ENCODE results near the gene ARPC2.

The ARPC2 gene

DNA sequence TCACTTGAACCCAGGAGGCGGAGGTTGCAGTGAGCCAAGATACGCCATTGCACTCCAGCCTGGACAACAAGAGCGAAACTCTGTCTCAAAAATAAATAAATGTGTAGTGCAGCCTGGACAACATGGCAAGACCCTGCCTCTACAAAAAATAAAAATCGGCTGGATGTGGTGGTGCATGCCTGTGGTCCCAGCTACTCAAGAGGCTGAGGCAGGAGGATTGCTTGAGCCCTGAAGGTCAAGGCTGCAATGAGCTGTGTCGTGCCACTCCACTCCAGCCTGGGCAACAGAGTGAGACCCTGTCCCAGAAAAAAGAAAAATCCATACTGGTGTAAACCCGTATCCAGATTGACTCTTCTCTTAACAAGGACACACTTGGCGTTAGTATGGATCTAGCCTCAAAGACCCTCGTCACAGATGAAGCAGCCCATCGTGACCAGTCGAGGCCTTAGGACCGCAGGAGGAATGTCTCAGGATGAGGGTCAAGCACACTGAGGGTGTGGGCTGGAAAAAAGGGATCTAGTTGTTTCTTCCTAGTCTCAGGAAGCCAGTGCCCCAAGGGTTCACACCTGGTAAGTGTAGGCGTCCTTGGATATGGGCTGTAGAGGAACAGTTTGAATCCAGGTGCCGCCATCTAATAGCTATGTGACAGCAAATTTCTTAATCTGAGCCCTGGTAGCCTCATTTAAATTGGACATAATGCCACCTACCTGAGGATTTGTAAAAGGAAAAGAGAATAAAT is 39.8 kb downstream of the ARPC2 start:
- DNase-seq, result no peak

DNA sequence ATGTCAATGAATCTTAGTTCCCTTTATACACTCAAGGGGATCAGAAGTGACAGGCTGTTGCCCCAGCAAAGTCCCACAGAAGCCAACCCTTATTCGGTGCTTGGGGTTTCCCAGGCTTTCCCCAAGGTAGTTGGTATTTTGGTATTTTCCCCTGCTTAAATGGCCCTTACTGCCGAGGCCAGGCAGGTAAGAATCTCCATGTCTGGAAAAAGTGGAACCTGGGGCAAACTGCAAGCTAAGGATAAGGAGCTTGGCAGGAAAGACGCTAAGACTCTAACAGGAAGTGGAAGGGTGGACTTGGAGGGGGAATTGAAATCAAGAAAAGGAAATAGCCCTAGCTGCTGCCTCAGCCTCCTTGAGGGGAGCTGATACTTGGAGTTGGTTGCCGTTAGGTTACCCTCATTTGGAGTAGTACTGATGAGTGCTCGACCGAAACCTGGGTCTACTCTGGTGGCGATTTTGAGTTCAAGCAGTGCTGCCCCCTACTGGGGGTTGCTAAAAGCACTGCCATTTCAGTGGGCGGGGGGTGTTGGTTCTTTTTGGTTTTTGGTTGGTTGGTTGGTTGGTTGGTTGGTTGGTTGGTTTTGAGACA is 40.5 kb downstream of the ARPC2 start:
- no peak for DNase-seq

DNA sequence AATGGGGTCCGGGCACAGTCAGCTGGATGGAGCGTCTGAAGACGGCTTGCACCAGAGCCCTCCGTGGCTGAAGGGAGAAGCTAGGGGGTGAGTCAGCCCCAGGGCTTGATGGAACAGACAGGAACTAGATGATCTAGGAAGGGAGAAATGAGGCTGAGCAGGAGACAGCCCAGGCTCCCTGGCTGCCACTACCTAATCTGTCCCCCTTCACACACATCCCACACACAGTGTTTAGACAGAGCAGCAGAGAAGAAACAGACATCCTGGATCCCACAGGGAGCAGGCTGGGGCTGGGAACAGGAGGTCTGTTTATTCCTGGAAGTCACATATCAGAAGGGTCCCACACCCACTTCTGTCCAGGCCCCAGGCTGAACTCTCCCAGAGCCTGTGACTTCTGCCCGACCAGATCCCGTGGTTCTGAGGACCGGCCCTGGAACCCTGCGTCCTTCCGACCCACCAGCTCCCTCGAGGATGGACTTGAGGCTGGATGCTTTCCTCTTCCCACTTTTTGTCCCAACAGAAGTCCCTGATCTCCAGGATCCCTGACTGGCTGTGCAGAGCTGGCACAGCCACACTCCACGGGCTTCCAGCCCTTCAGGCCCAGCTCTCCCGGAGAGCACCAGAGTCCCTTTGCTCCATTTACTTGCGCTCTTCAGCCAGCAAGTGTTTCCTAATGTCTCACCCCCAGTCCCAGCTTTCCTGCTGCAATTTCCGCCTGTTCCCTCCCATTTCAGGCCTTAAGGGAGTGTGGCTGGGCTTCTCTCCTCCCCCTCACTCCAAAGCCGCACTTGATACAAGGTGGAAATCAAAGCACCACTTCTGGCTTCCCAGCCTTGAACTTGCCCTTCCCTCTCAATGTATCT is 42.3 kb downstream of the ARPC2 start:
- DNase-seq, result no peak

DNA sequence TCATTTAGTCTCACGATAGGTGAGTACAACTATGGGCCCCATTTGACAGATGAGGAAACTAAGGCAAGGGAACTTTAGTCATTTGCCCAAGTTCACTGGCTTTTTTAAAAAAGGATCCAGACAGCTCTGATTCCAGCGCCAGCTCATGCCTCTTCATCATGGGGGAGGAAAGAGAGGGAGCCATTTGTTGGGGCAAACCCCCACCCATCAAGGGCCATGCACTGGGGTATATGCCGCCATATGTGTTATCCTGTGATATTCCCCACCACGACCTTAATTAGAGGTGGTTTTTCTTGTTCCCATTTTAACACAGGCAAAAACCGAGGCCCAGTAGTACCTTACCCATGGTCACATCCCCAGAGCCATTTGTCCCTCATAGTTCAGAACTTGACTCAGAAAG is 43.2 kb downstream of the ARPC2 start:
- DNase-seq, result no peak

DNA sequence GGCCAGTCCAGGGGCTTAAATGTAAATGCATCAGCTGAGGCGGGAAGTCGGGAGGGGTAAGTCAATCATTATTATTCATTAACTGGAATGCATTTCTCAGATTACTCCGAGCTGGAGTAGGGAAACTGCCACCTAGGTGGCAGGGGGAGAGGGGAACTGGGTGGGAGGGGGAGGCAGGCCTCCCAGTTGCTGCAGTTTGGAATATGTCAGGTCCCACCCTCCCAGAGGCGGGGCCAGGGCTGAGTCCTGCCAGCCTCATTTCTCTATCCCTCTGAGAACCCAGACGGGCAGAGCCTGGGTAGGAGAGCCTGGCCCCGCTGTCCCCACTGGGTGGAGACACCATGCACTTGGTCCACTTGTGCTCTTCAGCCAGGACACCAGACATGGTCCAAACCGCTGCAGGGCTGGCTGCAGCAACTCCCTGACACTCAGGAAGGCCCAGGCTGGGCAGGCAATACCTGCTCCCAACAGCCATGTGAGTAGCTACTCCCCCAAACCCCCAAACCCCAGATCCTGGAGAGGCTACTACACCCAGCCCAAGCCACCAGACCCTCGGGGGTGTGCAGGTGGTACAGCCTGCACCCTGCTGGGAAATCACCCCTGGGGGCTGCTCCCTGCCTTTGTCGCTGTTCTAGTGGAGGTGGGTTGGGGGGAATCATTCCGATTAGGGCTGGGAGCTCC is 43.9 kb downstream of the ARPC2 start, which contains the start of gene GPBAR1:
Gene GPBAR1, plus strand, starts transcription at position 274 of the 681 bp plus-strand sequence. CDS start 1,710 bp downstream, outside the sequence.
- DNase-seq, result no peak

DNA sequence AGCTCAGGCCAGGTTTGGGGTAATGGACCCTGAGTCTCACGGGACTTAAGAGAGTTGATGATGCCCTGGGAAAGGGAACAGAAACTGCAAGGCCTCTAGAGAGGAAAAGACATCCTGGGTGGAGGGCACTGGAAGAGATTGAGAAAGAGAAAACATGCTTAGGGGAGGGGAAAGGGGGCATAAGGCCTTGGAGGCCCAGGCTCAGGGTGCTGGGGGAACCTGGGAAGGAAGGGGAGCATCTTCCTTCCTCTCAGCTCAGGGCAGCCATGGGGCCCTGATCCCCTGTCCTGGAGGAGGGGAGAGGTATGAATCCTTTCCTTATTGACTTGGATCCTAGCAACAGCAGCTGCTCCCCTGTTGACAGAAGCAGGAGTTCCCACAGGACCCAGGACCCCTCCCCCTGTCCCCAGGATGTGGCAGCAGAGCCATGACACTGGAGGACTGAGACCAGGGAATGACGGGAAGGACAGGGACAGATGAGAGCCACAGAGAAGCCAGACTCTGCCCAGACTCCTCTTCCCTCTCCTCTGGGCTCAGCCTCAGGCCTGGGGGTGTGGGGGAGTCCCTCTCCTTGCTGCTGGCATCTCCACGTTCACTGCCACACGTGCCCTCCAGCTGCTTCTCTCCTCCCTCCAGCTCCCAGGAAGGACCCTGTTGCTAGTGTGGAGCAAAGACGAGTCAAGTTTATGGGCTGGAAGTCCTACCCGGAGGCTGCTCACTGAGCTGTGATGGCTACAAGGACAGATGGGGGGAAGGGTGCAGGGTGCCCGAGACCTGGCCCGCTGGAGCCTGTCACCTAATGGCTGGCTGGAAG is 44.6 kb downstream of the ARPC2 start:
- DNase-seq, result no peak

DNA sequence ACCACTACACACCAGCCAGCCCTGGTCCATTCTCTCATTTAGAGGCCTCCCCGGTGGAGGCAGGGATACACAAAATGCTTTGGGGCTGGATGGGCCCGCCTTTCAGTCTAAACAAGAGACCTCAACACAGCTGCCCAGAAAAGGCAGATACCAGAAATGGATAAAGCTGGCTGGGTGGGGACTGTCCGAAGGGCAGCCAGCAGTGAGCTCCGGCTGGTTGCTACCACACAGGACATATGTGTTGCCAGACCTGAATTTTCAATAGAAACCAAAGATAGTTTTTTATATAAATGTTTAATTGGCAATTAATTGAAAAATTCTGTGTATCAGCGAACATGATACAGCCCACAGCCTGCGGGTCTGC is 45.2 kb downstream of the ARPC2 start:
- no peak for DNase-seq

DNA sequence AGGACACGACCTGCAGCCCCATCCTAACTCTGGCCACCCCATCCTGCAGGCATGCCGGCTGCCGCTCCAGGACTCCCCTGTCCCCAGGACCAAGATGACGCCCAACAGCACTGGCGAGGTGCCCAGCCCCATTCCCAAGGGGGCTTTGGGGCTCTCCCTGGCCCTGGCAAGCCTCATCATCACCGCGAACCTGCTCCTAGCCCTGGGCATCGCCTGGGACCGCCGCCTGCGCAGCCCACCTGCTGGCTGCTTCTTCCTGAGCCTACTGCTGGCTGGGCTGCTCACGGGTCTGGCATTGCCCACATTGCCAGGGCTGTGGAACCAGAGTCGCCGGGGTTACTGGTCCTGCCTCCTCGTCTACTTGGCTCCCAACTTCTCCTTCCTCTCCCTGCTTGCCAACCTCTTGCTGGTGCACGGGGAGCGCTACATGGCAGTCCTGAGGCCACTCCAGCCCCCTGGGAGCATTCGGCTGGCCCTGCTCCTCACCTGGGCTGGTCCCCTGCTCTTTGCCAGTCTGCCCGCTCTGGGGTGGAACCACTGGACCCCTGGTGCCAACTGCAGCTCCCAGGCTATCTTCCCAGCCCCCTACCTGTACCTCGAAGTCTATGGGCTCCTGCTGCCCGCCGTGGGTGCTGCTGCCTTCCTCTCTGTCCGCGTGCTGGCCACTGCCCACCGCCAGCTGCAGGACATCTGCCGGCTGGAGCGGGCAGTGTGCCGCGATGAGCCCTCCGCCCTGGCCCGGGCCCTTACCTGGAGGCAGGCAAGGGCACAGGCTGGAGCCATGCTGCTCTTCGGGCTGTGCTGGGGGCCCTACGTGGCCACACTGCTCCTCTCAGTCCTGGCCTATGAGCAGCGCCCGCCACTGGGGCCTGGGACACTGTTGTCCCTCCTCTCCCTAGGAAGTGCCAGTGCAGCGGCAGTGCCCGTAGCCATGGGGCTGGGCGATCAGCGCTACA is 45.9 kb downstream of the ARPC2 start:
- DNase-seq, result no peak

DNA sequence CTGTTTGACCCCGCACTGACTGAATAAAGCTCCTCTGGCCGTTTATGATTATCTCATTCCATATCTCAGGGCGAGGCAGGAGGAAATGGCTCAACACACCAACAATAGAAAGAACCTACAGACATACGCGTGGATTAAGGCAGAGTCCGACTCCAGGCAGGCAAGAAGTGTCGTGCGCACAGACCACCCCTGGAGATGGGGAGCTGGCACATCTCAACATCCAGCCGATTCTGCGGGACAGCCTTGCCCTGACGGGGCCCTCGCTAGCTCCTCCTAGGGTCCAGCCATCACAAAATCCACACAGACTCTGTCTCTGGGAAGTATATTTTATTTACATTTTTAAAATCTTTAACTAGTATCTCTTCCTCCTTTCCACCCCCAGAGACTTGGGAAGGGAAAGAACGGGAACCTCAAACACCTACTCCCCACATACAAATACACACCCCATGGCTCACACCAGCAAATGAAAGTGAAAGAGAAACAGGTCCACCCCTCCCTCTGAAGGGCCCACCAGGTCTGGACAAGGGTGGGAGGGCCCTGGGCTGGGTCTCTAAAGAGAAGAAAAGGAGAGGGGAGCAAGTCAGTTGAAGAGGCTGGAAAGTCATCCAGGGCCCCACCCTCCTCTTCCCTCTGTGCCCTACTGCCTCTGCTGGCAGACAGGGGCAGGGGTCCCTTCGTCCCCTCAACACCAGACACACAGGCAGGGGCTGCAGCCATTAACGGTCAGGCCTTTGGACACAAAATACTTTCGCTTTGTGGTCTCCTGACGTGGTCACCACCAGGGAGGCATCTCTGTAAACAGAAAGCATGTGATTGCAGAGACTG is 47.0 kb downstream of the ARPC2 start:
- DNase-seq, result no peak

DNA sequence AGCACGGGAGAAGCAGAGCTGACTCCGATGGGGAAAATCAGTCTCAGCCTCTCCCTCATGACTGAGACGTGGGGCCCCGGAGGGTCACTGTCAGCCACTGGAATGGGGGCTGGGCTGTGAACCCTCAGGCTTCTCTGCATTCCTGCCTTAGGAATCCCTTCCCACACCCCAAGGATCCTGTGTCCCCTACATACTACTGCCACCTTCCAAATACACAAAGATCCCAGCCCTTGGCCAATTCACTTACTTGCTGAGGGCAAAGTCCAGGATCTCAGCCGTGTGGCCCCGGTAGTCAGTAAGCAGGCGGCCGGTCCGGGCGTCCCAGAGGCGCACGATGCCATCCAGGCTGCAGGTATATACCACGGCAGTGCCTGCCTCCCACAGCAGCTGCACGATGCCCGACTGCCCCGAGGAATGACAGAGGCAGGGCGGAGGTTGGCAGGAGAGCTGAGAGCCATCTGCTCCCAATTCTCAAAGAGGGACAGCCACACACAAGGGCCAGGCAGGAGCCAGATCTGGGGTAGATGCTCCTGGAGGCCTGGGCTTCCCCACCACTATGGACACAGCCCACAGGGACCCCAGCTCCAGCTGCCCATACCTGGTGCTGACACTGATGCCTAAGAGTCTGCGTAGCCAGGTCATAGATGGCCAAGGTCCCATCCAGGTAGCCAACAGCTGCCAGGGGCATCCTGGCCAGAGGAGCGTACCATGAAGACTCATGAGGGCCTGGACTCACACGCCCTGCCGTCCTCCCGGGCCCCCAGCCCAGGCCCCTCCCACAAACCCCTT is 48.0 kb downstream of the ARPC2 start:
- no peak for DNase-seq

DNA sequence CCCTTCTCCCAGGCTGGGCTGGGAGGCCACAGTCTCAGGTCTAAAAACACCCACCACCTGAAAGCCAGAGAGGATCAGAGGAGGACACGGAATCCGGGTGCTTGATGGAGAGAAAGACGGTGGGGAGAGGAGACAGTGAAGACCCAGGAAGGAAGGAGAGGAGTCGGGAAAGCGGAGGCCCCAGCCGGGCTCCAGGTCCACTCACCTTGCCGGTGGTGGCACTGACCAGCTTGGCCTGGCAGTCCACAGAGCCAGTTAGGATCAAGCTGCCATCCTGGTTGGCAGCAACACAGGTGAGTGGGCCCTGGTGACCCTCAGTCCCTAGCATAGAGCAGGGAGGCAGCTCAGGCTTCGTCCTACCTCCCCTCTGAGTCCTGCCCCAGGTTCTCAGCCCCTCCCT is 48.6 kb downstream of the ARPC2 start:
- no peak for DNase-seq

DNA sequence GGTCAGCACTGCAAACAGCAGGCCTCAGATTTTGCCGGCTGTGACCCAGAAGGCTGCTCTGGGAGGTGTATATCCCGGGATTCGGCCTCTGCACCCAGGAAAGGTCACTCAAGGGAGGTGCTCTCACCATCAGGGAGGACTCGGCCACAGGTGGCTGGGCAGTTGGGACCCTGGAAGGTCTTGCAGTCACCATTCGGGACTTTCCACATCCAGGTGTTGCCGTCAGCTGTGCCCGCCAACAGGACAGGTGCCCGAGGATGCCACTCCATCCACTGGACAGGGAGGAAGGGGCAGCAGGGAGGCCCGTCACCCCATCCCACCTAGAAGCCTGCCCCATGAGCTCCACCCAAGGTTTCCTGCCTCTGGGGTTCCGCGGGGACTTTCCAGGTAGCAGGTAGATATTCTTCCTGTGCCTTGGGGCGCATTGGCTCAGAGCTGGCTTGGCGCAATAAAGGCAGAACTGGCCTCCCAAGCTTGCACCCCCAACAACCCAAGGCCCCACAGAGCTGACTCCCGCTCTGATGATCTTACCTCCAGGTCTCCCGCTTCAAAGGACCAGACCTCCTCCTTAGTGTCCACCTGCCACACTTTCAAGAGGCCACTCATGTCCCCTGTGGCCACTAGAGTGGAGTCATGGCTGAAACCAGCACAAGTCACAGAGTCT is 49.5 kb downstream of the ARPC2 start:
- DNase-seq, result no peak

DNA sequence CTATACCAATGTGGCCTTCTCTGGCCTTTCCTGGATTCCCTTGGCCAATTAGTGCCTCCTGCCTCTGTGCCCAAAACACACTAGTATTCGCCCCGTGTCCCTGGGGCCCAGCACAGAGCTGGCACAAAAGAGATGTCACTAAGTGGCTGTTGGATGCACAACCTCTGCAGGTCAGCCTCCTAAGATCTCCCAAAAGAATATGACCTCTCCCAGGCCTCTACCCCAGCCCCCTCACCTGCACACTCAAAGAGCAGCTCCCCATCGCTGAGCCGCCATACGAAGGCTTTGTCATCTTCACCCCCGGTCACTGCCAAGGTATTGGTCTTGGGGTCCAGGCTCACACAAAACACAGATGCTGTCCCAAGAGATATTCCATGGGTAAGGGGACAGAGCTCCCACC is 50.3 kb downstream of the ARPC2 start:
- DNase-seq, result no peak

DNA sequence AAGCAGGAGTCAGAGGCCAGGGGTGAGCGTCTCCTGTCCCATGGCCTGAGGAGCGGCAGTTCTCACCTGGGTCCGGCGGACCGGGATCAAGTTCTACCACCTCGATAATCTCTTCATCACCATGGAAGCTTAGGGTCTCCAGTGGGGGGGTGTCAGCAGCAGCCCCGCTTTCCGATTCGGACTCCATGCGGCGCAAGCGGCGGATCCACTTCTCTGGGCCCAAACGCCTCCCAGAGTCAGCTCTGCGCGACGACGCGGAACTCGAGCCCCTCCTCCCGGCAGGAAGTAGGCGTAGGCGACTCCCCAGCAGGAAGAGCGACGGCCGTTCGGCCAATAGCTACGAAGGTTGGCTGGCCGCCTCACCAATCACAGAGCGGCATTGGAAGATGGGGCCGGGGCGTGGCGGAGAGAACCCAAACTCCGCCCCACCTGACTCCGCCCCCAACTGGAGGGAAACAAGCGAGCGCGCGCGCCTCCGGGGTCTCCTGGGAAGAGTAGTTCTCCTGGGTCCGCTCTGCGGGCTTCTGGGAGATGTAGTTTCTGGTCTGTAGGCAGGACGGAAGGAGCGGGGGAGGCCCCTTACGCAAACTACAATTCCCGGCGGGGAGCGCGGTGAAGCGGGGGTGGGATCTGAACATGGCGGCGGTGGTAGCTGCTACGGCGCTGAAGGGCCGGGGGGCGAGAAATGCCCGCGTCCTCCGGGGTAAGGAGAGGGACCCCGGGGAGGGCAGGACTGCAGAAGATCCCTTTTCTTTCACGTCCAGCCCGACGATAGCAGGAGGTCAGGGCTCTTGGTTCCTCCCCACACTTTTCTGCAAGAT is 53.1 kb downstream of the ARPC2 start, which contains the start of the genes AAMP and PNKD:
Gene AAMP, minus strand, starts transcription at position 238 of the 821 bp plus-strand sequence. Its CDS starts 51 bp downstream, at position 187.
Gene PNKD, plus strand, starts transcription at position 620 of the 821 bp plus-strand sequence. Its CDS starts 17 bp downstream, at position 637.
- no peak for DNase-seq

DNA sequence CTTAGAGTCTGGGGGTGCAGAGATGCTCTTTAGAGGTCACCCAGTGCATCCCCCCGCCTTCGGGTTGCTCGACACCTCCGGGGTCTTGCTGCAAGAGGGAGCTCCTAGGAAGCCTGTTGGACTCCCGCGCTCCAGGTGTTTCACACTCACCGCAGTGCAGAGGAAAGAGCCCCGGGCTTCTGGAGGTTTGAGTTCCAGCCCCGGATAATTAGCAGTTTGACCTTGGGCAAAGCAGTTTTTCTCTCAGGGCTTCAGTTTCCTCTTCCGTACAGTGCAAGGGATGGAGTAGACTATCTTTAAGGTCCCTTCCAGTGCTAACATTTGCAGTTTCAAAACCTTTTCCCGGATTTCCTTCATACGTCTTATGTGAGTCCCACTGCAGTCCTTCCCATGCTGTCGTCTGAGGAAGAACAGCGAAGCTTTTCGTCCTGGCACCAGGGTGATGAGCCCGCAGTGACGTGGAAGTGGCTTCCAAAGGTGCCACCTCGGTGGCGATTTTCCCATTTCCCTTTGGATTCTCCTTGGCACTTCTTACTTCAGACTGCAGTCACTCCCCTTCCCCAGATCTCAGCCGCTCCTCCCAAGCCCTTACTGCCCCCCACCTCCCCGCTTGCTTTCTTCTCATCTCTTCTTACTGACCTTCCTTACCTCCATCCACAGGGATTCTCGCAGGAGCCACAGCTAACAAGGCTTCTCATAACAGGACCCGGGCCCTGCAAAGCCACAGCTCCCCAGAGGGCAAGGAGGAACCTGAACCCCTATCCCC is 53.9 kb downstream of the ARPC2 start:
- DNase-seq, result no peak

DNA sequence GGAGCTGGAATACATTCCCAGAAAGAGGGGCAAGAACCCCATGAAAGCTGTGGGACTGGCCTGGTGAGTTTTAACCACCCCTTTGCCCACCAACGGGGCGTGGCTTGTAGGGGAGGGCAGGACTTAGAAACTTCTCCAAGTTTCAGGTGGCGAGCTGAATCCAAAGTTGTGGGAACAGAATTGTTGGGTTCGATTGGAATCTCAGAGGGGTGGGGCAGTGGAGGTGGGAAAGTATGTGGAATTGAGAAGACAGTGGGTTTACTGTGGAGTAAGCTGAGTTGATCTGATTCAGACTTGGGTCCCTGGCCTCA is 54.5 kb downstream of the ARPC2 start:
- no peak for DNase-seq
